B cell (primary cell): ENCODE data around the gene PTN. TPM values are rescaled to one million over a fixed set of nuclear protein-coding genes. Genes with fewer than 3 reads are reported as not detected.

Source experiments
- polyA plus RNA-seq: library from polyadenylated mRNA; depleted of rRNA; stranded (reverse); fragments of >200 nt; gene quantifications from 2 replicates; pipeline ENCODE4 v1.2.3, GENCODE V29; 2012
- small RNA-seq: library from RNA; depleted of rRNA; stranded (forward); fragments of <200 nt; gene quantifications from one replicate; pipeline ENCODE3, GENCODE V24; 2012; ENCODE audit warnings: low replicate concordance, low read depth; ENCODE audit not compliant: insufficient read length
- total RNA-seq, 2 donors: library from RNA; stranded (reverse); fragments of 120-200 nt in 1 of 2; gene quantifications; 1 replicate in 1 of 2; 2 replicates in 1 of 2; pipeline versions ENCODE4 v1.2.3 to v1.2.4, GENCODE V29; 2013 to 2022

Gene PTN
- total and polyA plus RNA-seq, 2 donors (not counting 1 experiment from before 2014, with no cell fraction given), result not detected

Small RNA genes lying within 50 kb of the gene (small RNA-seq; reads per million reads assigned to genes)
- gene RF00136, result not detected
